Measurements from ENCODE around the gene SHLD2. TPM values are rescaled to one million over a fixed set of nuclear protein-coding genes. Genes with fewer than 3 reads are reported as not detected.
"Not testable (repeated sequence)": the region's sequence is repeated elsewhere in the genome, so short reads cannot be mapped to it uniquely, and the experiment has no call there.

Gene SHLD2
- total RNA-seq, 1 donor from 2014 or later, result 29.3 TPM

DNA sequence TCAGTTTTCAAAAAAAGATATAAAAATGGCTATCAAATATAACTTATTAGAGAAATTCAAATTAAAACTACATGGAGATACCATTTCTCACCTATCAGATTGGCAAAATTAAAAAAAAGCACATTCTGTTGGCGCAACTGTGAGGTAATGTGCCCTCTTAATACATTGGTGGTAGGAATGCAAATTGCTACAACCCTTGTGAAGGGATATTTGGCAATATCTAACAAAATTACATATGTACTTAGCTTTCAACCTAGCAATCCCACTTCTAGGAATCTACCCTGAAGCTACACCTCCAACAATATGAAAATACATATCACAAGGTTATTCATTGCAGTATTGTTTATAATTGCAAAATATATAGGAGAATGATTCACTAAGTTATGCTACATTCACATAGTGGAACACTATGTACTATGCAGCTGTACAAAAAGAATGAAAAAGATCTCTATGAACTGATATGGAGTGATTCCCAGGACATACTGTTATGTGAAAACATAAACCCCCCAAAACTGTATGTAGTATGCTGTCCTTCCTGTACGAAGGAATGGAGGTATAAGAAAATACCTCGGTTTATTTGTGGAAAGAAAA lies 67.8 kb downstream of the SHLD2 start:
- not testable (repeated sequence) for DNase-seq (ENCODE audit: extremely low spot score, unreplicated experiment)
- H3K4me1 Mint-ChIP-seq (ENCODE audit: unreplicated experiment), result peaks cover 19% of the 10 kb centered on the region

DNA sequence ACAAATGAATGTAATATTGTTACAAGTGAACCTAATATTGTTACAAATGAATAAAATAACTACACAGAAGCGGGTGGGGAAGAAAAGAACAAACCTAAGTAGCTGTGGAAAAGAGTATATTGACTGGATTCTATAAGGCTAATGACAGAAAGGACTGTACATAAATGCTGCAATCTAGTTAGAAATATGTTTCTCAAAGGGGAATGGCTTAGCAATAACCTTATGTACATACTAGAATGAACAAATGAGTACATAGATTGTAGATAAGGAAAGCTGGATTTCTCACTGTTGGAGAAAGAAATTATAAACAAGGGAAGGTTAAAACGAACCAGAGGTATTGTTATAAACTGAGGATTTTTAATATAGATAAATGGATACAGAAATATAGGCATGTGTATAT lies 68.4 kb downstream of the SHLD2 start:
- DNase-seq (ENCODE audit: extremely low spot score, unreplicated experiment); H3K27me3 Mint-ChIP-seq (ENCODE audit: unreplicated experiment); H3K9me3 Mint-ChIP-seq (ENCODE audit: unreplicated experiment); H3K4me3 Mint-ChIP-seq (ENCODE audit: unreplicated experiment): not testable (repeated sequence)
- Mint-ChIP-seq H3K27ac (ENCODE audit: unreplicated experiment) (peak overlapping the region; percentile 41), H3K4me1 (ENCODE audit: unreplicated experiment) (peaks cover 14% of the 10 kb centered on the region), H3K36me3 (ENCODE audit: unreplicated experiment) (peaks cover 16% of the 10 kb centered on the region)

More for the DNA sequence above, 67.8 kb downstream of the SHLD2 start:
- not testable (repeated sequence) for H3K4me3 Mint-ChIP-seq (ENCODE audit: unreplicated experiment); H3K27me3 Mint-ChIP-seq (ENCODE audit: unreplicated experiment); H3K9me3 Mint-ChIP-seq (ENCODE audit: unreplicated experiment)
- Mint-ChIP-seq H3K27ac (ENCODE audit: unreplicated experiment) (peak overlapping the region; percentile 41), H3K36me3 (ENCODE audit: unreplicated experiment) (peaks cover 16% of the 10 kb centered on the region)

DNA sequence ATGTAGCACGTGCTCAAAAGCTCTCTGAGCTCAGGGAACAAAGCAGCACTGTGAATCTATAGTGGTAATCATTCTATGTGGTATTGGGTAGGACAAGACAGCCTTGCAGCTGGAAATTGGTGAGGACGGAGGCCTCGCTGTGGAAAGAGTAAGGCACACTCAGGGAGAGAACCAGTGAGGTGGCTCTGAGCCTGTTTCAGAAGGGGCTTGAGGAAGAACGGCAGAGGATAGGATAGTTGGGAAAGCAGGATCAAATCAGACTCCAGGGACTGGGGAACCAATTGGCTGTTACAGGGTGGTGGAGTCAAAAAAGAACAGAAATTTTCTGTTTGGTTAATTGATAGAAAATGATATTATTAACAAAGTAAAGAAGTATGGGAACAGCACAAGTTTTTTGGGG lies 74.9 kb downstream of the SHLD2 start:
- H3K9me3 Mint-ChIP-seq (ENCODE audit: unreplicated experiment); H3K4me3 Mint-ChIP-seq (ENCODE audit: unreplicated experiment); DNase-seq (ENCODE audit: extremely low spot score, unreplicated experiment); H3K27me3 Mint-ChIP-seq (ENCODE audit: unreplicated experiment); H3K4me1 Mint-ChIP-seq (ENCODE audit: unreplicated experiment); H3K27ac Mint-ChIP-seq (ENCODE audit: unreplicated experiment): not testable (repeated sequence)
- H3K36me3 Mint-ChIP-seq (ENCODE audit: unreplicated experiment), result peaks cover 11% of the 10 kb centered on the region

DNA sequence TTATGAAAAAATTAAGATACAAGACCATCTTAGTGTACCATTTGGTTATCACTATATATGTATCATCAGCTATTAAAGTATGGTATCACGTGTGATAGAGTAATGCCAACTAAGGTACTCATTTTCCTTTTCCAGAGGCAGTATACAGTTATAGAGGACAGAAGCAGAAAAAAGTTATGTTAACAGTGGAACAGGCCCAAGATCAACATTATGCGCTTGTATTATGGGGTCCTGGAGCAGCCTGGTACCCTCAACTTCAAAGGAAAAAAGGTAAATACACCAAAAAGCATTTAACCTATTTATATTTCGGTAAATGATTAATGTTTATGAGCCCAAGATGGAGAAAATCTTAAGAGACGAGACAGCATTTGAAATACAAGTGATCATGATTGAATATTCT lies 75.7 kb downstream of the SHLD2 start:
- not testable (repeated sequence) for H3K4me1 Mint-ChIP-seq (ENCODE audit: unreplicated experiment); H3K36me3 Mint-ChIP-seq (ENCODE audit: unreplicated experiment); H3K9me3 Mint-ChIP-seq (ENCODE audit: unreplicated experiment); DNase-seq (ENCODE audit: extremely low spot score, unreplicated experiment); H3K4me3 Mint-ChIP-seq (ENCODE audit: unreplicated experiment); H3K27ac Mint-ChIP-seq (ENCODE audit: unreplicated experiment); H3K27me3 Mint-ChIP-seq (ENCODE audit: unreplicated experiment)

DNA sequence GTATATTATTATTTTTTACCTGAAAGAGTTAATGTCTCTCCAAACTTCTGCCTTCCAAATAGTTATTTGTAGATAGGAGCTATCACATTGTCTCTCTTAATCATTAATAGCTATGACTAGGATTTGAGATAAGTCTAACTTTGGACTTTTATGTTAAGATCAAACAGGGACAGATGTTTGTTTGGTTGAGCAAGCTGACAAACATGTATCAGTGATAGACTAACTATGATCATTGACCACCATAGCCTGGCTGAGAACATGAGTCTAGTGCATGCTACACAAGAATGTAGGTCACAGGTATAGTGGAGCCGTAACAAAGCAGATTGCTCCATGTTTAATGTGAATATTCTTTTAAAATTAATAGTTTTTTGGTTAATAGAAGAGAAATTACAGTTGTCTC lies 76.7 kb downstream of the SHLD2 start:
- DNase-seq (ENCODE audit: extremely low spot score, unreplicated experiment); H3K4me1 Mint-ChIP-seq (ENCODE audit: unreplicated experiment); H3K27ac Mint-ChIP-seq (ENCODE audit: unreplicated experiment); H3K36me3 Mint-ChIP-seq (ENCODE audit: unreplicated experiment); H3K27me3 Mint-ChIP-seq (ENCODE audit: unreplicated experiment); H3K9me3 Mint-ChIP-seq (ENCODE audit: unreplicated experiment); H3K4me3 Mint-ChIP-seq (ENCODE audit: unreplicated experiment): not testable (repeated sequence)

DNA sequence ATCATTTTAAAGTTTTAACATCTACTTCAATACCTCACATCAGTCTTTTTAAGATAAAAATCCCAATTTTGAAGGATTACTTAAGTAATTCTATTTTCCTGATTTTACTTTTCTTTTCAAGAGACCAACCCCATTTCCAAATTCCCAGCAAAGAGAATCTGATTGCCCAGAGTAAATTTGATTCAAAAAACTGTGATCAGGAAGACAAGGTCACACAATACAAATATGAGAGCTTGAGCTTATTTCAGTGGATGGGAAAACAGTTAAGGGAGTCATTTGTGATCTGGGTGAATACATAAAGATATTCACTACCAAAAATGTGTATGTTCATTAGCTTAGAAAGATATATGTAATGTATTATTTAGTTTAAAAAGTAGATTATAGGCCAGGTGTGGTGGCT lies 77.2 kb downstream of the SHLD2 start:
- not testable (repeated sequence) for H3K4me3 Mint-ChIP-seq (ENCODE audit: unreplicated experiment); H3K4me1 Mint-ChIP-seq (ENCODE audit: unreplicated experiment); H3K27me3 Mint-ChIP-seq (ENCODE audit: unreplicated experiment); H3K36me3 Mint-ChIP-seq (ENCODE audit: unreplicated experiment); DNase-seq (ENCODE audit: extremely low spot score, unreplicated experiment); H3K9me3 Mint-ChIP-seq (ENCODE audit: unreplicated experiment); H3K27ac Mint-ChIP-seq (ENCODE audit: unreplicated experiment)

DNA sequence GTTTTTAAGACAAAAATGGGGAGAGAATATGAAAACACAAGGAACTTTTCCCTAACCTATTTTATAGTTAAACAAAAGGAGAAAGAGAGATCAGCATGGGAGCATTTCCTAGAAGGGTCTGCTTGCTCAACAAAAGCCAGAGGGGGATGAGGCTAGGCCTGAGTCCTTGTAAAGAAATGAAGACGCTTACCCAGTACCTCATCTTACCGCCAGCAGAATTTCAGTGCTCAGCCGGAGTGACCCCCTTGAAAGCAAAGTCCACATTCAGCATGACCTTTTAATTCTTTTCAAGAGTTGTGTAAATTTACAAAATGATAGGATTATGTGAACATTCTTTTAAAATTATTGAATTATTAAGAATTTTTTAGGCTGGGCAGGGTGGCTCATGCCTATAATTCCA lies 82.6 kb downstream of the SHLD2 start:
- not testable (repeated sequence) for H3K36me3 Mint-ChIP-seq (ENCODE audit: unreplicated experiment); H3K9me3 Mint-ChIP-seq (ENCODE audit: unreplicated experiment); H3K27ac Mint-ChIP-seq (ENCODE audit: unreplicated experiment); H3K4me3 Mint-ChIP-seq (ENCODE audit: unreplicated experiment); H3K4me1 Mint-ChIP-seq (ENCODE audit: unreplicated experiment); DNase-seq (ENCODE audit: extremely low spot score, unreplicated experiment); H3K27me3 Mint-ChIP-seq (ENCODE audit: unreplicated experiment)

- Mint-ChIP-seq H3K36me3 (ENCODE audit: unreplicated experiment) (peaks cover 31% of the 10 kb centered on the region), H3K9me3 (ENCODE audit: unreplicated experiment) (peaks cover 11% of the 10 kb centered on the region)
- H3K4me3 Mint-ChIP-seq (ENCODE audit: unreplicated experiment), result not testable (repeated sequence)
Measured at GRCh38 chr10:87184421-87184820, 89.4 kb downstream of the SHLD2 start.

GRCh38 chr10:87186016-87186415 lies 91.0 kb downstream of the SHLD2 start:
- H3K4me3 Mint-ChIP-seq (ENCODE audit: unreplicated experiment); DNase-seq (ENCODE audit: extremely low spot score, unreplicated experiment); H3K4me1 Mint-ChIP-seq (ENCODE audit: unreplicated experiment); H3K27ac Mint-ChIP-seq (ENCODE audit: unreplicated experiment); H3K27me3 Mint-ChIP-seq (ENCODE audit: unreplicated experiment): not testable (repeated sequence)
- Mint-ChIP-seq H3K9me3 (ENCODE audit: unreplicated experiment) (peaks cover 11% of the 10 kb centered on the region), H3K36me3 (ENCODE audit: unreplicated experiment) (peaks cover 34% of the 10 kb centered on the region)

More at GRCh38 chr10:87184421-87184820, 89.4 kb downstream of the SHLD2 start:
- not testable (repeated sequence) for H3K27me3 Mint-ChIP-seq (ENCODE audit: unreplicated experiment); DNase-seq (ENCODE audit: extremely low spot score, unreplicated experiment); H3K4me1 Mint-ChIP-seq (ENCODE audit: unreplicated experiment)
- H3K27ac Mint-ChIP-seq (ENCODE audit: unreplicated experiment), result peak overlapping the region; percentile 31

DNA sequence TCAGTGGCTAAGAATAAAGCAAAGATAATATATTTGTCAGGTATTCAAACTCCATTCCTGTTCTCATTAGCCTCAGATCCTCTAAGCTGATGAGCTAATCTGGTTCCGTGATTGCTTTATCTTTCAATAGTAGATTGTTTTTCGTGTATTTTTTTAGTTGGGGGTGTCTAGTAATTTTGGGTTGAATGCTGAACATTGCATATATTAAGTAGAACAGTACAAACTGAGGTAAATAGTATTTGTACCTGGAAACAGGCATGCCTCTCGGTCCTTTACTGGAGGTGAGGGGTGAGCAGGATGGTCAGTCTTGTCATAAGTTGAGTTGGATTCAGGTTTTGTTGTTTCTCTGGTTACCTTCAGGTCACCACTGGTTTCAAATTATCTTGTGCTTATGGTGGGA lies 92.6 kb downstream of the SHLD2 start:
- Mint-ChIP-seq H3K4me1 (ENCODE audit: unreplicated experiment) (peaks cover 11% of the 10 kb centered on the region), H3K9me3 (ENCODE audit: unreplicated experiment) (peaks cover 11% of the 10 kb centered on the region), H3K36me3 (ENCODE audit: unreplicated experiment) (peaks cover 39% of the 10 kb centered on the region)
- not testable (repeated sequence) for H3K27ac Mint-ChIP-seq (ENCODE audit: unreplicated experiment); DNase-seq (ENCODE audit: extremely low spot score, unreplicated experiment); H3K27me3 Mint-ChIP-seq (ENCODE audit: unreplicated experiment); H3K4me3 Mint-ChIP-seq (ENCODE audit: unreplicated experiment)

GRCh38 chr10:87191841-87192240 lies 96.8 kb downstream of the SHLD2 start:
- not testable (repeated sequence) for H3K4me1 Mint-ChIP-seq (ENCODE audit: unreplicated experiment); H3K27me3 Mint-ChIP-seq (ENCODE audit: unreplicated experiment); H3K9me3 Mint-ChIP-seq (ENCODE audit: unreplicated experiment); DNase-seq (ENCODE audit: extremely low spot score, unreplicated experiment); H3K4me3 Mint-ChIP-seq (ENCODE audit: unreplicated experiment); H3K27ac Mint-ChIP-seq (ENCODE audit: unreplicated experiment)
- peaks cover 26% of the 10 kb centered on the region for H3K36me3 Mint-ChIP-seq (ENCODE audit: unreplicated experiment)

DNA sequence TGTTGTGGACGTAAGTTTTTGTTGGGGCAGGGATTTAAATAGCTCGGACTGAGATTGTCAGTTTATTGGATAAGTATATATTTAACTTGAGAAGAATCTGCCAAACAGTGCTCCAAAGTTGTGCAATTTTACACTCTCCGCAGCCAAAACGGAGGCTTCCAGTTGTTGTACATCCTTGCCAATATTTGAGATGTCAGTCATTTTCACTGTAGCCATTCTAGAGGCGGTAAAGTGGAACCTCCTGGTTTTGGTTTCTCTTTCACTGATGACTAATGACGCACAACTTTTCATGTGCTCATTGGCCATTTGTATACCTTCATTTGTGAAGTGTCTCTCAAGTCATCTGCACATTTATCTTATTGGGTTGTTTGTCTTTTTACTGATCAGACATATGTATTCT lies 105.9 kb downstream of the SHLD2 start:
- not testable (repeated sequence) for H3K4me1 Mint-ChIP-seq (ENCODE audit: unreplicated experiment); DNase-seq (ENCODE audit: extremely low spot score, unreplicated experiment); H3K9me3 Mint-ChIP-seq (ENCODE audit: unreplicated experiment); H3K27ac Mint-ChIP-seq (ENCODE audit: unreplicated experiment); H3K4me3 Mint-ChIP-seq (ENCODE audit: unreplicated experiment); H3K36me3 Mint-ChIP-seq (ENCODE audit: unreplicated experiment); H3K27me3 Mint-ChIP-seq (ENCODE audit: unreplicated experiment)

DNA sequence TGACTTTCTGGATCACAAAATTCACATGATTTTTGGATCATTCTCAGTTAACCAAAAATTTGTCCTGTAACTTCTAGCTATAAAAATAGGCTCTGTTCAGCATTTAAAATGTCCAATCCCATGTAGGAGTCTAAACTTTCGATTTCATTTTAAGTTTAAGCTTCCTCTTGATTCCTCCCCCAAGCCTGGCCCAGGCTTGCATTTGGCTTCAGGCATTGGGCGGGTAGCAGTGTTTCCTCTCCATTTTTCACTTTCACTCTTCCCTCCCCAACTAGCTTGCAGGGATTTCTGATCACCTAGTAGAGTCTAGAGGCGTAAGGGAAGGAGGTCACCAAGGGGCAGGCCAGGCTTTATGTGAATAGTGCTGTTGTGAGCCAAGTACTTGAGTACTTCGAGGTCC lies 109.8 kb downstream of the SHLD2 start:
- not testable (repeated sequence) for H3K27me3 Mint-ChIP-seq (ENCODE audit: unreplicated experiment); H3K36me3 Mint-ChIP-seq (ENCODE audit: unreplicated experiment)

More for the DNA sequence above, 109.8 kb downstream of the SHLD2 start:
- not testable (repeated sequence) for DNase-seq (ENCODE audit: extremely low spot score, unreplicated experiment); H3K4me3 Mint-ChIP-seq (ENCODE audit: unreplicated experiment); H3K9me3 Mint-ChIP-seq (ENCODE audit: unreplicated experiment); H3K27ac Mint-ChIP-seq (ENCODE audit: unreplicated experiment)
- H3K4me1 Mint-ChIP-seq (ENCODE audit: unreplicated experiment), result peaks cover 11% of the 10 kb centered on the region

Data from osteocyte (in vitro differentiated cells).